LNCAP (cell line): ENCODE data around the gene OSBPL3.

Experiments used
- CTCF ChIP-seq: fragments of 450-650 bp; IDR thresholded peaks from 2 replicates; pipeline ENCODE4 v1.5.1; 2017; ENCODE audit warnings: mild to moderate bottlenecking

Gene OSBPL3

GRCh38 chr7:25012254-25012653 is 32.3 kb upstream of the OSBPL3 start:
- TF ChIP-seq CTCF: no peak

- TF ChIP-seq CTCF: no peak
Observed at GRCh38 chr7:25009257-25009656, 29.3 kb upstream of the OSBPL3 start.

GRCh38 chr7:25007668-25008067 is 27.7 kb upstream of the OSBPL3 start:
- TF ChIP-seq CTCF: no peak

- TF ChIP-seq CTCF: no peak
Observed at GRCh38 chr7:25006276-25006675, 26.3 kb upstream of the OSBPL3 start.

- TF ChIP-seq CTCF: no peak
Observed at GRCh38 chr7:25005658-25006057, 25.7 kb upstream of the OSBPL3 start.

GRCh38 chr7:25002786-25003185 is 22.8 kb upstream of the OSBPL3 start:
- no peak for TF ChIP-seq CTCF

- no peak for TF ChIP-seq CTCF
Observed at GRCh38 chr7:24995466-24995865, 15.5 kb upstream of the OSBPL3 start.

- TF ChIP-seq CTCF: no peak
Observed at GRCh38 chr7:24992314-24992713, 12.3 kb upstream of the OSBPL3 start.
